Sigmoid colon (tissue), 7 donors: ENCODE results near the gene GMPPA. TPM values are rescaled to one million over a fixed set of nuclear protein-coding genes. Genes with fewer than 3 reads are reported as not detected.

Experiments
- DNase-seq: peaks from one replicate; pipeline ENCODE4 v3.0.0-alpha.2; 2019
- H3K27ac ChIP-seq, 4 donors: fragments of 200-600 bp; sonication (generic); one replicate each; pipeline ENCODE4 v1.5.1; 2016 to 2019; ENCODE audit warnings: mild to moderate bottlenecking in 1 of 4
- H3K27me3 ChIP-seq, 3 donors: fragments of 200-600 bp; sonication (generic); one replicate each; pipeline ENCODE4 v1.5.1; 2019; ENCODE audit warnings: mild to moderate bottlenecking in 1 of 3
- H3K36me3 ChIP-seq, 4 donors: fragments of 200-600 bp; sonication (generic); one replicate each; pipeline ENCODE4 v1.5.1; 2016 to 2019
- H3K4me1 ChIP-seq, 4 donors: fragments of 200-600 bp; sonication (generic); one replicate each; pipeline ENCODE4 v1.5.1; 2017 to 2019
- H3K4me3 ChIP-seq, 4 donors: fragments of 200-600 bp; sonication (generic); one replicate each; pipeline ENCODE4 v1.5.1; 2017 to 2019; ENCODE audit warnings: mild to moderate bottlenecking in 2 of 4, moderate library complexity in 1 of 4
- H3K9me3 ChIP-seq, 4 donors: fragments of 200-600 bp in 3 of 4; sonication (generic) in 3 of 4; one replicate each; pipeline versions ENCODE4 v1.5.1 to v1.6.1; 2013 to 2019
- CTCF ChIP-seq, 4 experiments: fragments of 450-650 bp in 3 of 4; fragments of 200-600 bp in 1 of 4; IDR thresholded peaks; one replicate each; pipeline ENCODE4 v1.5.1; 2016 to 2019; ENCODE audit warnings: antibody characterized with exemption in 4 of 4, mild to moderate bottlenecking in 3 of 4, moderate library complexity in 2 of 4
- EP300 ChIP-seq, 4 donors: sonication (generic); formaldehyde crosslinking; IDR thresholded peaks; one replicate each; pipeline ENCODE4 v1.6.1; 2017; ENCODE audit warnings: antibody characterized with exemption in 4 of 4
- POLR2A ChIP-seq, 2 donors: fragments of 450-650 bp; IDR thresholded peaks; one replicate each; pipeline ENCODE4 v1.6.1; 2016; ENCODE audit warnings: antibody characterized with exemption in 2 of 2, mild to moderate bottlenecking in 2 of 2, moderate library complexity in 2 of 2
- POLR2AphosphoS5 ChIP-seq, 4 donors: sonication (generic); formaldehyde crosslinking; IDR thresholded peaks; one replicate each; pipeline ENCODE4 v1.6.1; 2017; ENCODE audit warnings: antibody characterized with exemption in 4 of 4
- WGBS, 2 donors: extraction: QIAGEN DNeasy Blood & Tissue Kit; methylation state at CpG; one replicate each; pipeline ENCODE4 v1.1.7; 2013; 5-methylcytosine and 5-hydroxymethylcytosine counted together
- intact Hi-C: fragments of 100-400 bp; cut with DNase I; formaldehyde crosslinking; loops from one replicate; pipeline ENCODE4 v1.15.1; 2023
- polyA plus RNA-seq, 3 donors: library from polyadenylated mRNA; stranded (reverse); fragments of 200-250 nt; gene quantifications; one replicate each; pipeline ENCODE4 v1.2.3, GENCODE V29; 2013
- total RNA-seq, 4 donors: library from RNA; depleted of rRNA; stranded (reverse); fragments of >200 nt; gene quantifications; one replicate each; pipeline ENCODE4 v1.1.0, GENCODE V29; 2016
- donor health status: healthy with polysubstance abuse.
- donor health status: Bipolar disorder and iron deficiency.
- donor health status: healthy.

The GMPPA gene
- total and polyA plus RNA-seq, 7 donors = 13.9 to 52.8 (median 24.7) TPM

DNA sequence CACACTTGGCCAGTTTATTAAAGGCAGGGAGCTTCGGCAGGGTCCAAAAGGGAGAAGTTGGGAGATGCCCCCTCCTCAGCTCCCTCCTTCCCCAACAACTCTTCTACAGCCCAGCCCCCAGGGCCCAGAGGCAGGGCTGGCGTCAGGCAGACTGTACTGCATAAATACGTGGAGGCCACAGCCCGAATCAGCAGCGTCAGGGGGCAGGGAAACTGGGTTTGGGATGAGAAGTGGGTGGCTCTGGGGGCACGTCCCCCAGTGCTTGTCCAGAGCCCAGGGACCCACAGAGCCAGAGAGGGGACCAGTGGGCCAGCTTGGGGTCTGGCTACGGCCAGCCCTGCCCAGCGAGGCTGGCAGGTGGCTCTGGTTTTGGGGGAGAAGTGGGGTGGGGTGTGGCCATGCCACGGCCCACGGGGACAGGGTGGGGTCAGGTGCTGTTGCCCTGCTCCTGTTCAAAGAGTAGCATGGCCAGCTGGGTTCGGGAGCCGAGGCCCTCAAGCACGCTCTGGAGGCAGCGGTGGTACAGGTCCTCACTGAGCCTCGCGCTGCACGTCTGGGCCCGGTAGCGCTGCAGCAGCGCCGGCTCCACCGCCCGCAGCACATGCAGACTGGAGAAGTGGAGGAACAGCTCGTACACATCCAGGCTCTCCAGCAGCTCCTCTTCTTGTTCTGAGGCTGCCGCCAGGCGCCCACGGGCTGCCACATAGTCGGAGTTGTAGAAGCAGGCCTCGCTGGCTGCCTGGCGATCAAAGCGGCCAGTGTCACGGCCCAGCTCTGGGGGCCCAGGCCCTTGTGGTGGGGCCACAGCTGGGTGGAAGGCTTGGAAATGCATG lies 40.5 kb downstream of the GMPPA start:
- Histone ChIP-seq H3K9me3 (no peaks in the 10 kb centered on the region), H3K4me3 (no peak overlapping the region), H3K27me3 (no peaks in the 10 kb centered on the region), H3K4me1 (peaks cover 0 to 35% (median 25%) of the 10 kb centered on the region in 4 donors), H3K36me3 (peaks cover 6 to 30% (median 15%) of the 10 kb centered on the region in 4 donors), H3K27ac (no peak overlapping the region)
- TF ChIP-seq POLR2AphosphoS5 (IDR thresholded peaks at IDR 0.05) (no peak), EP300 (IDR thresholded peaks at IDR 0.05) (no peak), CTCF (IDR thresholded peaks at IDR 0.05) (no peak), POLR2A (IDR thresholded peaks at IDR 0.05) (no peak)
- intact Hi-C loops = no loop called here
- 90 to 91% methylated on average over 32 of the region's 32 CpGs for WGBS, 2 donors
- DNase-seq = no peak

DNA sequence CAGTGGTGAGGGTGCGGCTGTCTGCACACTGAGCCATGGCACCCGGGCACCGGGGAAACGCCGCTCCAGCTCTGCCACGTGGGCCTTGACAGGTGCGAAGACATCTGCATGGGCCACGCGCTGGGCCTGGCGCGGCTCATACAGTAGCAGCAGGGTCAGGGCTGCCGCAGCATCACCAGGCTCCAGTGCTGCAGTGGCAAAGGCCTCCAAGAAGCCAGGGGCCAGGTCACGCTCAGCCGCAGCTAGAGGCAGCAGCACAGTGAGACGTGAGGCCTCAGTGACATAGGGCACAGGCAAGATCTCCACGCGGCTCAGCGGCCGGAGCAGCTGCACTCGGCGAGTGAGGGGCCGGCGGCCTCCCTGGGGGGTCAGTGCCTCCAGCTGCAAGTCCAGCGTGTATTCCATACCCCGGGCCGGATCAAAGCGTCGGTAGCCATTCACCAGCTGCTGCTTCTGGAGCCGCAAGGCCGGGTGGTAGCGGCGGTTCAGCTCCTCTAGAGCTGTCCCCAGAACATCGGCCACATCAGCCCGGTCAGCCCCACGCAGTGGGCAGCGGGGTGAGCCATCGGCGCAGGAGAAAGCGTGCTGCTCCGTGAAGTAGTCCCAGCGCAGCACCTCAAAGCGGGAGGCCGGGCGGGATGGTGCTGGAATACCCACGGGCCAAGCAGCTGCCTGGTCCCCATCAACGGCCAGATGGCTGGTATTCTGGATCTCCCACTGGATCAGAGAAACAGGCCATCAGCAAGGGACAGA lies 41.4 kb downstream of the GMPPA start:
- no peak for TF ChIP-seq POLR2A (IDR thresholded peaks at IDR 0.05)
- no peak for TF ChIP-seq CTCF (IDR thresholded peaks at IDR 0.05)
- TF ChIP-seq EP300 (IDR thresholded peaks at IDR 0.05) = no peak
- TF ChIP-seq POLR2AphosphoS5 (IDR thresholded peaks at IDR 0.05) = no peak
- H3K4me3 ChIP-seq = no peak overlapping the region
- H3K9me3 ChIP-seq = no peaks in the 10 kb centered on the region
- WGBS, 2 donors = 95 to 96% methylated on average over 46 of the region's 46 CpGs
- H3K36me3 ChIP-seq = peaks cover 6 to 30% (median 15%) of the 10 kb centered on the region in 4 donors
- H3K27ac ChIP-seq = no peak overlapping the region
- intact Hi-C loops = loop anchor here (2.0 to 10.0 kb wide), 2 partner anchors 103 to 245 kb away; no protein-coding TSS in a partner anchor
- no peak for DNase-seq
- peaks cover 0 to 41% (median 31%) of the 10 kb centered on the region in 4 donors for H3K4me1 ChIP-seq
- H3K27me3 ChIP-seq = no peaks in the 10 kb centered on the region

GRCh38 chr2:219540784-219541504 lies 42.3 kb downstream of the GMPPA start:
- no peak overlapping the region for H3K27ac ChIP-seq

More at GRCh38 chr2:219540784-219541504, 42.3 kb downstream of the GMPPA start:
- no peaks in the 10 kb centered on the region for H3K27me3 ChIP-seq
- peaks cover 0 to 41% (median 31%) of the 10 kb centered on the region in 4 donors for H3K4me1 ChIP-seq
- no peak overlapping the region for H3K4me3 ChIP-seq
- 90 to 92% methylated on average over 12 of the region's 12 CpGs for WGBS, 2 donors
- DNase-seq = no peak
- H3K9me3 ChIP-seq = no peaks in the 10 kb centered on the region
- intact Hi-C loops = loop anchor here (2.0 to 10.0 kb wide), 2 partner anchors 102 to 246 kb away; no protein-coding TSS in a partner anchor
- TF ChIP-seq CTCF (IDR thresholded peaks at IDR 0.05) (no peak), EP300 (IDR thresholded peaks at IDR 0.05) (no peak), POLR2A (IDR thresholded peaks at IDR 0.05) (no peak), POLR2AphosphoS5 (IDR thresholded peaks at IDR 0.05) (no peak)
- H3K36me3 ChIP-seq = peaks cover 6 to 30% (median 15%) of the 10 kb centered on the region in 4 donors
